ENCODE results near the gene CD276.
A peak's percentile ranks its signal among the peaks of the same experiment; 100 is the strongest.
"Not testable (repeated sequence)": the region's sequence is repeated elsewhere in the genome, so short reads cannot be mapped to it uniquely, and the experiment has no call there.

CD276 gene

DNA sequence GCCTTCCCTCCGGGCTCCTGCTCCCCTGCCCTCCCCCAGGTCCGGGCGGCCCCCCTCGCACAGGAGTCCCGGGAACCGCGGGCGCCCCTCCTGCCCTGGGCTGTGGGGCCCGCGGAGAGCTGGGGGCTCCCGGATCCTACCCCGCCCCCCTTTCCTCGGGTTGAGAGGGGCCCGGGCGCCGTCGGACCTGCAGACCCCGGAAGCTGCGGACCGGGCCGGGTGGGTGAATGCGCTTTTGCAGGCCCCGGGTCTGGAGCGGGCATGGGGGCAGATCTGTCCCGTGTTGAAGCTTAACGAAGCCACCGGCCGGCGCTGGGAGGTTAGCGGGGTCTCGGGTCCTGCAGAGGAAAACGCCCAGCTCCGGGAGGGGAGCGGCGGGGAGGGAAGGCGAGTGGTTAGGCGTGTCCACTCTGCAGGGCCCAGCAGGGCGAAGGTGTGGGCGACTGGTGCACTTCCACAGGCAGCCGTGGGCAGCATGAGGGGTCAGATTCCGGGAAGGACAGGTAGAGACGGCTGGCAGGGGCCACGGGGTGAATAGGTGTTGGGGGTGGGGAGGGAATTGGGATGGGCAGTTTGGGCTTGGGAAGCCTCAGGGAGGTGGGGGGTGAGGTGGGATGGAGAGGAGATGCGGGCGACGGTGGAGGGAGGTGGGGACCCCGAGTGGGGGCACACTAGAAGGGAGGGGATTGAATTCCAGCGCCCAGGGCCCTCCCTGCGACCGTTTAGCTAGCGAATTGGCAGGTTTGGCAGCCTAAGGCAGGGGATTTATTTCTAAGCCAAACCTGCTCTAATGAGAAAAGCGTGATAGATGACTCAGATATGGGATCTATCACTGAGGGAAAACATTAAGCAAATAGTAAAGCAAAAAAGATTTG, 635 bp downstream of the CD276 start:
- no peak for DNase-seq (ENCODE audit: low read depth in 2 of 2)

DNA sequence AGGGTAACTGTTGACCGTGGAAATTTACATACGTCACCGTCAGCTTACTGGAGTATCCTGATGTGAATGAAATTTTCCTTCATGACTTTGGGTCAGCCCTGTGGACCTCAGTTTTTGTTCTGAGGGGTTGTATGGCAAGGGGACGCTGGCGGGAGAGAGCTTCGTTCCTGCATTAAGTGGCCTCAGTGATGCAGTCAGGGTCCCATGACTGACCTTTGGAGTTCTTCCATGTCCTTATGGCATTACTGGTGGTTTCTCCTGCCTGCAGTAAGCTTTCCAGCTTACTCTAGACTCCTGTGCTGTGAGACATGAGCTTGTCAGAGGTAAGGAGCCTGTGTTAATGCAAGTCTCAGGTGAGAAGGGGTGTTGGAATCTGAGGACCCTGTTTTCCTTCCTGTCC, 1.8 kb downstream of the CD276 start:
- no peak for DNase-seq (ENCODE audit: low read depth in 2 of 2)

DNA sequence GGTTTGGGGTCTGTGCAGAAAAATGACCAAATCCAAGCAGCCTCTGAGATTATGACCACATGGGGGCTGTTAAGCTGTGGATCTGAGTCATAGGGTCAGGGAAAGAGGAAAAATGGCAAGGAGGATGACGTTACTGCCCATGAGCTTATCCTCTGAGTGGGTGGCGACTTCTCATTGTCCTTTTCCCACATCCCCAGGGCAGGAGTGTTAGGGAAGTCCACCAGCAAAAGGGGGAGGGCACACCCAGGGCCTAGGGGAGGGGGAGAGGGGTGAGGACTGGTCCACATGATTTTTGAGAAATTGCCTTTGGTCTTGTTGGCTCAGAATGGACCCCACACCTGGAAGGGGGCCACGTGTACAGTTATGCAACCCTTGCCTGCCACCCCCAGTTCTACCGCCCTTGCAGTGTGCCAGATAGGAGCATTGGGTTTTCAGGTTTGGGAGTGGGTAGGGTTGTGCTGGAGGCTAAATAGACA, 2.6 kb downstream of the CD276 start:
- no peak for DNase-seq (ENCODE audit: low read depth in 2 of 2)

DNA sequence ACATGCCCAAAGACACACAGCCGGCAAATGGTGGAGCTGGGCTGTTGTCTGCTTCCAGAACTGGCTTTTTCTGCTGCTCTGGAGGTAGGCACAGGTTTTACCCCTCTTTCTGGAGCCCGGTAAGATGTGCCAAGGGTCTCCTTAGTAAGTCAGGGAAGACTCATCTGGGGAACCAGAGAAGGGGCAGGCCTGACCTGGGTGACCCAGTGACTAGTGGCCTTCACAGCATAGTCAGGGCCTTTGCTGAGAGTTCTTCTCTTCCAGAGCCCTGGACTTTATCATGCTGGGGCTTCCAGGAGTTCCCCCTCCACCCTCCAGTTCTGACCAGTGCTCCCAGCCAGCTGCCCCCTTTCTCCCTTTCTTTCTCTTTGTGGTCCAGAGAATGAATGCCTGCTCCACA, 3.2 kb downstream of the CD276 start:
- no peak for DNase-seq (ENCODE audit: low read depth in 2 of 2)

DNA sequence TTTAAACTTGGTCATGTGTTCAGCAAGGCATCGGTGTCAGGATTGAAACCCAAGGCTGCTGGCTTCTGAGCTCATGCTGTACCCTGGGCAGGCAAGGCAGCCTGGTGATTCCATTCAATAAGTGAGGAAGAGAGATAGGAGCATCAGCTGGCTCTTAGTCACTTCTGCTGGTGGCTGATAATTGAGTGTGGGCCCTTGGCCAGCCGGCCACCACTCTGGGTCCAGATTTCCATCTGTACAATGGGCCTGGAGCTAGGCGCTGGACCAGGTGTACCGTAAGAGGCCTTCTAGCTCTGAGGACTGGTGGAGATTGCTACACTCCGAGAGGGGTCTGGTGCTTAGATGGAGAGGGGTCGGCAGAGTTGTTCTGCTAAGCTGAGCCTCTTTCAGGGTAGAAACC, 4.3 kb downstream of the CD276 start:
- DNase-seq (ENCODE audit: low read depth in 2 of 2) = no peak

DNA sequence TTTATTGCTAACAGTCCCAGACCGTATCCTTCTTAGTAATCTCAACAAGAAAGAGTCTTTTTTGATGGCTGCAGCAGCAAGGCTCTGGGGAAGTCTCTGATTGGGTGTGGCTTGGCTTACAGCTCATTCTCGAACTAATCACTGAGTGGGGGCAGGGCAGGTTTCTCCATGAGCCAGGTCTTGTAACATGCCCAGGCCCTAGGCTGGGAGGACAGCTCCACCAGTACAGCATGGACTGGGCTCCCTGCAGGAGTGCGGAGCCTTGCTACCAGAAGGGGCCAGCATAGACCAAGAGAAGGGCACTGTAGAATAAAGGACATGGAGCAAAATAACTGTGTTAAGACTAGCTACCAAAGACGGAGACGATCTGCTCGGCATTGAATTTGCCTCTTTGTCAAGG, 7.2 kb downstream of the CD276 start:
- no peak for DNase-seq (ENCODE audit: low read depth in 2 of 2)

DNA sequence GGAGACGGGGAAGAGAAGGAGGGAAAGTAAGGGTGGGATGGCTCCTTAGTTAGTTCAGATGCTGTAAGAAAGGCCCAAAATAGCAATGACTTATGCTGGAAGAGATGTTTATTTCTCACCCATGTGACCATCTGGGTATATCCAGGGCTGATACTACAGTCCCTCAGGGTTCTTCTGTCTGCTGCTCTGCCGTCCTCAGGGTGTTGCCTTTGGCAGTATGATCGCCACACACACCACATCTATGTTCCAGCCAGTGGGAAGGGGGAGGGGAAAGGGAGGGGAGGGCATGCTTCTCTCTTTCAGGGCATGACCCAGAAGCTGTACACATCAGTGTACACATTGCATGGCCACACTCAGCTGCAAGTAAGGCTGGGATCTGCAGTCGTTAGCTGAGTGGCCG, 10.2 kb downstream of the CD276 start:
- no peak for DNase-seq (ENCODE audit: low read depth in 2 of 2)

DNA sequence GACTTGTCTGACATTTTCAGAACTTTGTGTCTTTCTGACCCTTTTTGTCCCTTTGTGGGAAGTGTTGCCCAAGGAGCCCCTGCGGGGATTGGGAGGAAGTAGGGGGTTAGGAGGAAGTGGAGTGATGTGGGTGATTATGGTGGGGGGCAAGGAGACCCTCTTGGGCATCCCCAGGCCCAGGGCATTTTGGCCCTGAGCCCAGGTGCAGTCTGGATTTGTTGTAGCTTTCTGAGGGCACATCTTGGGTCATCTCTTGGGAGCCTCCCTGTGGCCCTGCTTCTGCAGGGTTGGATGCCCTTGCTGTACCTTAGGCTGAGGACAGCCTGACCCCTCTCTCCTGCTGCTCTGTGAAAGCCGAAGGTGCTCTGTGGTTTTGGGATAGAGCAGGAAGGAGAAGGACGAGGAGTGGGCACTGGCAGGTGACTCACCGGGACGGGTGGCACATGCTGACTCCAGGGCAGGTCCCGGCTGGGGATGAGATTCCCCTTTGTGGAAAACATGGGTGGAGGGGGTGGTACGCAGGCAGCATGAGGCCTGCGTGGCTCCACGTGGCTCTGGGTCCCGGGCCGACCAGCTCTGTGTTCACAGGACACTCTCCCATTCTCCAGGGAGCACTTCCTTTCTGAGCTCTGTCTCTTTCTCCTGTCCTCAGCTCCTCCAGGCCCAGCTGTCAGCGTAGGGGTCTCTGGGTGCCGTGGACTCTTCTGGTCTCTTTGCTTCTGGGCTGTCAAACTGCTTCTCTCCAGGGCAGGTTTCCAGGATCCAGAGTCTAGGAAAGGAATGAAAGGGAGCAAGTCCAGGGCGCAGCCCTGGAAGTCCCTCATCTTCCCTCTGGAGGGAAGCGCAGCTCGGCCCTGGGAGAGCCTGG, 11.8 kb downstream of the CD276 start:
- DNase-seq (ENCODE audit: low read depth in 2 of 2) = no peak

DNA sequence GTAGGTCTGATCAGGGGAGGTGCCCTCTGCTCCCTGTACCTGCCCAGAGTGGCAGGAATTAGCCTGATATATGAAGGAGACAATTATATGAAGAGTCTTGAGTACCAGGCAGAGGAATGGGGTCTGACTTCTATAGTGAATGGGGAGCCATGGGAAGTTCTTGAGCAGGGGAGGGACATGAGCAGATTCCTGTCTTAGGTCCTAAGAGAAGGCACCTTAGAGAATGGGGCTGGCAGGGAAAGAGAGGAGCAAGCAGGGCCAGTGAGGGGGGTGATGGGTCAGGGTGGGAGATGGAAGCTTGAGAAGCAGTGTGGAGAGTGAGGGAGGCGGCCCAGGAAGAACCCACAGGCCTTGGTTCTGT, 12.4 kb downstream of the CD276 start:
- no peak for DNase-seq (ENCODE audit: low read depth in 2 of 2)

DNA sequence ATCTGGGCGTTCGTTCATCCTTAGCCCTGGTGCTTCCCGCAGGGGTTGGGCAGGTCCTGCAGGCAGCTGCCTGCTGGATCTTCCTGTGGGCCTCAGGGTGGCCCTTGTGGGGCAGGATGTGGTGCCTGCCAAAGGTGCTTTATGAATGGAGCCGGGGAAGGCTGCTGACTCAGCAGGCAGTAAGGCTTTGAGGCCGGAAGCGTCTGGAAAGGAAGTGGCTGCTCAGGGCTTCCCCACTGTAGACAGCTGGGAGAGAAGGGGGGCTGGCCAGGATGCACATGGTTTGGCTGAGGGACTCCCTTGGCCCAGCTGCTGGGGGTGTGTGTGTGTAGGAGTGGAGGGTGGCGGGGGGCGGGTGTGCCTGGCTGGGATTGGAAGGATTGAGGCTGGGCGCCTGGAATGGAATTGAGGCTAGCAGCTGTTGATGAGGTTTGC, 12.9 kb downstream of the CD276 start:
- DNase-seq (ENCODE audit: low read depth in 2 of 2) = peak; percentile 60 to 74

DNA sequence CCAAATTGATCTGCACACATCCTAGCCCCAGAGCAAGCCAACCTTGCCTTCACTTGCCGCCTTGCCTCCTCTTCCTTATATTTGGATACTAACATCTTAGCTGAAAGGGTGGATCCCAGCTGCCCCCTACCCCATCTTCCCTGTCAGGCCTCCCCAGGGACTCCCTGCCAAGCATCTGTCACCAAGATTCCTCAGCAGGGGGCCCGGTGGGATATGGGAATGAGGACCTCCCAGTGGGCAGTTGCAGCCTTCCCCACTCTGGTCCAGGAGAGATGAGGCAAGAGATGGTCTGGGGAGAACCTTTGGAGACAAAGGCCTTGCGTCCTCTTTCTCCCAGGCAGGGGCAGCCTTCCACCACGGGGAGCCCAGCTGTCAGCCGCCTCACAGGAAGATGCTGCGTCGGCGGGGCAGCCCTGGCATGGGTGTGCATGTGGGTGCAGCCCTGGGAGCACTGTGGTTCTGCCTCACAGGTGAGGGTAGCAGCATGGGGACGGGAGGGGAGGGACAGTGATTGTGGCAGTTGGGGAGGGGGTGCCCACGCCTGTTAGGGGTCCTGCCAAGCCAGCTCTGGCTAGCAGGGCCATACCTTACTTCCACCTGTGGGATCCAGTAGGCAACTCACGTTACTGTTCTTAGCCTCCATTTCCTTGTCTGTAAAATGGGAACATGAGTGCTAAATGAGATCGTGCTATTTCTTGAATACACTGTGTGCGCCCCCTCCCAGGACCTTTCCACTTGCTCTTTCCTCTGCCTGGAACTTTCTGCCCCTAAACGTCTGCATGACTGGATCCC, 15.3 kb downstream of the CD276 start:
- DNase-seq (ENCODE audit: low read depth in 2 of 2) = no peak

DNA sequence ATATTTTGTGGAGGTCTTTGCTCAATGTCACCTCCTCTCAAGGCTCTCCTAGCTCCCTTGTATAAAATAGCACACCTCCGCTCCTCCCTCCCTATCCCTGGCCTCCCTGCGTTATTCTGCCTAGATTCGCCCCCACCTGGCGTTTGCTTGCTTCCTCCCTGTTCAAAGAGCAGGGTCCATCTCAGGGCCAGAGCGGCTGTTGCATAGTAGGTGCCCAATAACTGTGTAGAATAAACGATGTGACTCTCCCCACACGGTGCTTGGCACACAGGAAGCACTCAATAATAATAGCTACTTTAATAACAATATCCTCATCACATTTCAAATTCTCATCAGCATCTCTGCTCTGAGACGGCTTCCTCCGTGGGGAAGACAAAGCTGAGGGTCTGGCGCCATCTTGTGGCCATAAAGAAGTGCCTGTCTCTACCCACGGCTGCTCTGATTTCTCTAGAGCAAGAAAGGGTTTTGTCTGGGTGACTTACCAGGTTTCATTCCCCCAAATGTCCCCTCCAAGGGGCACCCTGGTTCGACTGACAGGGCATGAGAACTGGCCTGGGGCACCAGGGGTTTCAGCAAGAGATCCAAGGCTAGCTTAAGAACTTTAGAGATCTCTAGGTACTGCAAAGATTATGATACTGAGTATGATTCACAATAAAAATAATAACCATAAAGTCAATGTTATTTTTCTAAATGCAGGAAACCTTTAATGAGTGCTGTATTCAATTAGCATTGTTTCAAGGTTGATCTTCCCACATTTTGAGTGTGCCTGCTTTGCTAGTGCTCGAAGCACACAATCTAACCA, 16.1 kb downstream of the CD276 start:
- DNase-seq (ENCODE audit: low read depth in 2 of 2) = peak; percentile 65 to 66

DNA sequence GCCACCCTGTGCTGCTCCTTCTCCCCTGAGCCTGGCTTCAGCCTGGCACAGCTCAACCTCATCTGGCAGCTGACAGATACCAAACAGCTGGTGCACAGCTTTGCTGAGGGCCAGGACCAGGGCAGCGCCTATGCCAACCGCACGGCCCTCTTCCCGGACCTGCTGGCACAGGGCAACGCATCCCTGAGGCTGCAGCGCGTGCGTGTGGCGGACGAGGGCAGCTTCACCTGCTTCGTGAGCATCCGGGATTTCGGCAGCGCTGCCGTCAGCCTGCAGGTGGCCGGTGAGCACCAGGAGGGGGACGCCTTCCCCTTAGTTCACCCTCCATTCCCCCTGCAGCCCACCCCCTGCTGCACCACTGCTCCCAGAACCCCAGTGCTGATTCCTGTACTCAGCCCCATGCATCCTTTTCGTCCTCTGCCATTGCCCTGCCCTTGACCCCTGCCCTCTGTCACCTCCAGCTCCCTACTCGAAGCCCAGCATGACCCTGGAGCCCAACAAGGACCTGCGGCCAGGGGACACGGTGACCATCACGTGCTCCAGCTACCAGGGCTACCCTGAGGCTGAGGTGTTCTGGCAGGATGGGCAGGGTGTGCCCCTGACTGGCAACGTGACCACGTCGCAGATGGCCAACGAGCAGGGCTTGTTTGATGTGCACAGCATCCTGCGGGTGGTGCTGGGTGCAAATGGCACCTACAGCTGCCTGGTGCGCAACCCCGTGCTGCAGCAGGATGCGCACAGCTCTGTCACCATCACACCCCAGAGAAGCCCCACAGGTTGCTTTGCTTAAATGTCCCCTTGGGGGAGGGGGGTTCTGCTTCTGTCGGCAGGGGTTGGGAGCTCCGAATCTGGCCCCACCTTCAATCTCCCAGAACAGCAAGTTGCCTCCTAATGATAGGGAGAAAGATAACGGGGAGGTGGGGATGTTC, 18.4 kb downstream of the CD276 start:
- not testable (repeated sequence) for DNase-seq (ENCODE audit: low read depth in 2 of 2)

DNA sequence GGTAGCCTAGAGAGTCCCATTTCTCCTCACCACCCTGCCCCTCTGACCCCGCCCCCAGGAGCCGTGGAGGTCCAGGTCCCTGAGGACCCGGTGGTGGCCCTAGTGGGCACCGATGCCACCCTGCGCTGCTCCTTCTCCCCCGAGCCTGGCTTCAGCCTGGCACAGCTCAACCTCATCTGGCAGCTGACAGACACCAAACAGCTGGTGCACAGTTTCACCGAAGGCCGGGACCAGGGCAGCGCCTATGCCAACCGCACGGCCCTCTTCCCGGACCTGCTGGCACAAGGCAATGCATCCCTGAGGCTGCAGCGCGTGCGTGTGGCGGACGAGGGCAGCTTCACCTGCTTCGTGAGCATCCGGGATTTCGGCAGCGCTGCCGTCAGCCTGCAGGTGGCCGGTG, 19.4 kb downstream of the CD276 start:
- DNase-seq (ENCODE audit: low read depth in 2 of 2) = not testable (repeated sequence)

DNA sequence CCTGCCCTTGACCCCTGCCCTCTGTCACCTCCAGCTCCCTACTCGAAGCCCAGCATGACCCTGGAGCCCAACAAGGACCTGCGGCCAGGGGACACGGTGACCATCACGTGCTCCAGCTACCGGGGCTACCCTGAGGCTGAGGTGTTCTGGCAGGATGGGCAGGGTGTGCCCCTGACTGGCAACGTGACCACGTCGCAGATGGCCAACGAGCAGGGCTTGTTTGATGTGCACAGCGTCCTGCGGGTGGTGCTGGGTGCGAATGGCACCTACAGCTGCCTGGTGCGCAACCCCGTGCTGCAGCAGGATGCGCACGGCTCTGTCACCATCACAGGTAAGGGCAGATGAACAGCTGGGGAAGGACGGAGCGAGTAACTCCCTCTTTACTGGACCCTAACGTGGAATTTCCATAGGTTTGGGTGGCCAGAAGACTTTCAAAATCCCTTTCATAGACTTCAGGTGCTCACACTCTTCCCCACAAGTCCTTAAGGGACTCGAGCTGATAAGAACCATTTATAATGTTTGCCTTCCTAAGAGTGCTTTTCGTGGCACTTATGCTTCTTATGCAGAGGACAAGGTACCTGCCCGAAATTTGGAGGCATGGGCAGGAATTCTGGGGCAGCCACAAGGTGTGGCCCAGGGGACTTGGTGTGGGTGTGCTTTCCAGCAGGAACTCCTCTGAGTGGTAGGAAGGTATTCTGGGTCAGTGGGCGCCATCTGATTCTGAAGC, 20.1 kb downstream of the CD276 start:
- not testable (repeated sequence) for DNase-seq (ENCODE audit: low read depth in 2 of 2)

DNA sequence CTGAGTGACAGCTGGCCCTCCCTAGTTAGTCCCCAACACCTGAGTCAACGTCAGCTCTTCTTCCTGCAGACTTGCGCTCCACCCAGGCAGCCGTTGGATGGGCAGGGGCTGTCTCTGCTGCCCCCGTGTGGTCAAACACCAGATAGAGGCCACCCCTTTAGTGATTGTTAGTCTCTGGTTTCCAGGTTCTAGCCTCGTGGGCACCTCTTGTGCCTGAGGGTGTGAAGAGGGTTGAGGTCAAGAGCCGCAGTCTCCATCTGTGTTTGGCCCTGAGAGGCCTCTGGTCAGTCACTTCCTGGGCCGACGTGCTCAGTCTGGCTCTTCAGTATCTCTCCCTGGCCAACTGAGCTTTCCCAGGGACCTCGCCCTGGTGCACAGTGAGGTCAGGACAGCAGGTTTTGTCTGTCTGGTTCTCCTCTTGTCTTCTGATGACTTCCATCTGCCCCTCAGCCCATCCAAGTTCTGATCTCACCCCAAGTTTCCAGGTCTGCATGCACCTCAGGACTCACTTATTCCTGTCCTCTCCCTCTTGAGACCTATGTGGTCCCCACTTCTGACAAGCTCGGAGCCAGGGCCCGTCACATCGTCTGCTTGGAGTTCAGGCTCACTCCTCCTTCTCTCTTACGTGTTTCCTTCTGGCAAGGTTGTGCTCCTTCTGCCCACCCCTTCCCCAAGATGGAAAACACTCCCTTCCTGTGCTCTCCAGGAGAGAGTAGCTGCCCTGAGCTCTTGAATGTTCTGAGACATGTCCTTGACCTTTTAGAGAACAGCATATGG, 20.9 kb downstream of the CD276 start:
- DNase-seq (ENCODE audit: low read depth in 2 of 2) = peak; percentile 56 to 58

DNA sequence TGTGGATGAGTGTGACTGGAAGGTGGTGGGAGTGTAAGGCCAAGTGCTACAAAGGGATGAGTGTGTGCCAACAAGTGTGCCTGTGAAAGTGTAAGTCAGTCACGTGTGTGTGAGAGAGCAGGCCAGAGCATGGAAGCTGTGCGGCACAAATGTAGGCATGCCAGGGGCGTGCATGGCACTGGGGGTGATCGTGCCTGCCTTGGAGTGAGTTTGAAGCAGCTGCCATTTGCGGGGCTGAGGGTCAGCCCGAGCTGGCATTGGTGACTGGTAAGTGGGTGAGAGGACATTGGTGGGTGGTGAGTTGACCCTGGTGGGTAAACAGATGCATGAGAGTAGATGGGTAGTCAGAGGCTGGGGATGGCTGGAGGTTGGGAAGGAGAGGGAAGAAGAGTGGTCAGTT, 24.5 kb downstream of the CD276 start:
- no peak for DNase-seq (ENCODE audit: low read depth in 2 of 2)

DNA sequence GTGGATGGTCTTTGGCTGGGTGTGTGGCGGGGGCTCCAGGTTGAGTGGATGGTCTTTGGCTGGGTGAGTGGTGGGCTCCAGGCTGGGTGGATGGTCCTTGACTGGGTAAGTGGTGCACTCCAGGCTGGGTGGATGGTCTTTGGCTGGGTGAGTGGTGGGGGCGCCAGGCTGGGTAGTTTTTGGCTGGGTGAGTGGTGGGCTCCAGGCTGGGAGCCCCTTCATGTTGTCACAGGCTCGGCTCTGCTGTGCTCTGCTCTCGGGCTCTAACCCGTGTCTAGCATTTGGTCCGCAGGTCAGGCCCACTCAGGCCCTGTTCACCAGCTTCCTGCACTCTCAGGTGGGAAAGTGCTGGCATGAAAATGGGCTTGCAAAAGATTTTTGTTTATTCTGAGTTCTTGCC, 25.1 kb downstream of the CD276 start:
- DNase-seq (ENCODE audit: low read depth in 2 of 2) = no peak

DNA sequence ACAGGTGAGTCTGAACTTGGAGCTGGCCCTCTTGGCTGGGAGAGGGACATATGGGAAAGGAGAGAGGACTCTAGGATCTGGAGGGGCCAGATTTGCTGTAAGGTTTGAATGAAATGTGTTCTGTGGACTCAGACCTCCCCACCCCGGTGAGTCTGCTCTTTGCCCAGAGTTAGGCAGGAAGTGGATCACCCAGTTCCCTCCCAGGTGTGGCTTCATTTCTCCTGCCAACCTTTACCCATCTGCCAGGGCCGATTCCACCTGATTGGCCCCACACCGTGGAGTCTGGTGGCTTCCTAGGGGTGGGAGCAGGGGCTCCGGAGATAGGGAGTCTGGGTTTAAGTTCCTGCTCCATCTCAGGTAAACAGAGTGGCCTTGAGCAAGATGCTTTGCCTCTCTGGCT, 25.5 kb downstream of the CD276 start:
- no peak for DNase-seq (ENCODE audit: low read depth in 2 of 2)

All from stimulated activated CD4-positive, alpha-beta T cell treated with anti-CD3 and anti-CD28 coated beads, Interleukin-4, amount 100 ng/mL, for 48 hours (primary cell).